Loucy (cell line): ENCODE measurements around the gene TSSC4.

Experiments
- H2AFZ ChIP-seq: fragments of 200-600 bp; sonication (generic); 2 replicates; pipeline ENCODE4 v1.6.0; 2016; ENCODE audit warnings: antibody characterized with exemption, mild to moderate bottlenecking, low read length, moderate library complexity
- H3F3A ChIP-seq: fragments of 200-600 bp; 2 replicates; pipeline ENCODE4 v1.6.0; 2016; ENCODE audit warnings: antibody characterized with exemption, low read depth, mild to moderate bottlenecking
- H3K27me3 ChIP-seq: fragments of 200-600 bp; sonication (generic); 2 replicates; pipeline ENCODE4 v1.6.1; 2014; ENCODE audit warnings: low read length, mild to moderate bottlenecking; ENCODE audit not compliant: insufficient read depth, poor library complexity, severe bottlenecking
- H3K36me3 ChIP-seq: fragments of 200-600 bp; sonication (generic); 2 replicates; pipeline ENCODE4 v1.6.1; 2016; ENCODE audit warnings: low read length; ENCODE audit not compliant: insufficient read depth
- H3K4me1 ChIP-seq: fragments of 200-600 bp; sonication (generic); 2 replicates; pipeline ENCODE4 v1.5.1; 2014; ENCODE audit warnings: low read length, mild to moderate bottlenecking; ENCODE audit not compliant: insufficient read depth, poor library complexity, severe bottlenecking
- H3K4me2 ChIP-seq: fragments of 200-600 bp; sonication (generic); 2 replicates; pipeline ENCODE4 v1.6.0; 2014; ENCODE audit warnings: antibody characterized with exemption, low read length, low read depth, mild to moderate bottlenecking; ENCODE audit not compliant: poor library complexity, severe bottlenecking
- H3K4me3 ChIP-seq: fragments of 200-600 bp; sonication (generic); 2 replicates; pipeline ENCODE4 v1.5.1; 2014; ENCODE audit warnings: low read length, mild to moderate bottlenecking, mixed read lengths; ENCODE audit not compliant: poor library complexity, severe bottlenecking
- H3K79me2 ChIP-seq: fragments of 200-600 bp; sonication (generic); 2 replicates; pipeline ENCODE4 v1.6.1; 2014; ENCODE audit warnings: low read length; ENCODE audit not compliant: insufficient read depth
- H3K9ac ChIP-seq: fragments of 200-600 bp; sonication (generic); 2 replicates; pipeline ENCODE4 v1.6.0; 2014; ENCODE audit warnings: mild to moderate bottlenecking, low read depth, low read length, moderate library complexity; ENCODE audit not compliant: poor library complexity, severe bottlenecking
- H3K9me2 ChIP-seq: fragments of 200-600 bp; sonication (generic); replicated peaks from 2 replicates; pipeline ENCODE4 v1.6.1; 2016; ENCODE audit warnings: low read depth, low read length, mixed read lengths
- H3K9me3 ChIP-seq: fragments of 200-600 bp; sonication (generic); 2 replicates; pipeline ENCODE4 v1.6.1; 2014; ENCODE audit warnings: mild to moderate bottlenecking, antibody characterized with exemption, low read length, low read depth; ENCODE audit not compliant: insufficient read depth
- H4K20me1 ChIP-seq: fragments of 200-600 bp; sonication (generic); 2 replicates; pipeline ENCODE4 v1.6.0; 2014; ENCODE audit warnings: antibody characterized with exemption, low read length, mild to moderate bottlenecking; ENCODE audit not compliant: insufficient read depth, poor library complexity, severe bottlenecking
- EZH2phosphoT487 ChIP-seq: fragments of 200-600 bp; IDR thresholded peaks from 2 replicates; pipeline ENCODE4 v1.6.1; 2018; ENCODE audit warnings: antibody characterized with exemption, mild to moderate bottlenecking, moderate library complexity, borderline replicate concordance
- TF ChIP-seq, protein P1 (sequence below): fragments of 200-600 bp; sonication (generic); conservative IDR thresholded peaks from 2 replicates; pipeline ENCODE4 v1.5.1; 2014; ENCODE audit warnings: mild to moderate bottlenecking, antibody characterized with exemption, low read length

TSSC4 gene

DNA sequence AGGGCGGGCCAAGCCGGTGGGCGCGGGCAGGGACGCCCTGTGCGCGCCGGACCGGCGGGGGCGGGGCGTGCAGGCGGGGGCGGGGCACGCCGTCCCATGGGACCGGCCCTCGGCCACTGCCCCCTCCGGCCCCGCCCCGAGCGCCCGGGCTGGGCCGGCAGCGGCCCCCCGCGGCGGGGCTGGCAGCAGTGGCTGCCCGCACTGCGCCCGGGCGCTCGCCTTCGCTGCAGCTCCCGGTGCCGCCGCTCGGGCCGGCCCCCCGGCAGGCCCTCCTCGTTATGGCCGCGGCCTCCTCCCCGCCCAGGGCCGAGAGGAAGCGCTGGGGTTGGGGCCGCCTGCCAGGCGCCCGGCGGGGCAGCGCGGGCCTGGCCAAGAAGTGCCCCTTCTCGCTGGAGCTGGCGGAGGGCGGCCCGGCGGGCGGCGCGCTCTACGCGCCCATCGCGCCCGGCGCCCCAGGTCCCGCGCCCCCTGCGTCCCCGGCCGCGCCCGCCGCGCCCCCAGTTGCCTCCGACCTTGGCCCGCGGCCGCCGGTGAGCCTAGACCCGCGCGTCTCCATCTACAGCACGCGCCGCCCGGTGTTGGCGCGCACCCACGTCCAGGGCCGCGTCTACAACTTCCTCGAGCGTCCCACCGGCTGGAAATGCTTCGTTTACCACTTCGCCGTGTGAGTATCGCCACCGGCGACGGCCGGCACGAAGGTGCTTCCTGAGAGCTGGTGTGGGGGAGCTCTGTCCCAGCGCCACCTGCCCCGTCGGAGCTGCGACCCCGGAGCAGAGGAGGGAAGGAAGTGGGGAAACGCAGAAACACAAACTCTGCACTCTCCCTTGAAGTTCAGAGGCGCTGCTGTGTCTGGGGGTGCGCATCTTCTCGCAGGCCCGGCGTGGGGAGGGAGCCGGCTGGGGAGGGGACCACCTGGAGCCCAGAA lies 44.5 kb downstream of the TSSC4 start, which contains the start of gene KCNQ1:
TSS of gene KCNQ1 (plus strand) at position 188 of the 925 bp plus-strand sequence. CDS start at position 279, 91 bp downstream.
- no peaks in the 10 kb centered on the region for H3F3A ChIP-seq
- H3K4me2 ChIP-seq, result no peak within 1 kb of the TSS
- H3K4me3 ChIP-seq, result no peak within 1 kb of the TSS
- H3K9ac ChIP-seq, result no peak within 1 kb of the TSS
- H3K79me2 ChIP-seq, result no peaks in the 10 kb centered on the region
- no peak within 1 kb of the TSS for H2AFZ ChIP-seq
- no peaks in the 10 kb centered on the region for H3K4me1 ChIP-seq
- H3K9me2 ChIP-seq, result no peaks in the 10 kb centered on the region
- TF ChIP-seq, protein P1, sequence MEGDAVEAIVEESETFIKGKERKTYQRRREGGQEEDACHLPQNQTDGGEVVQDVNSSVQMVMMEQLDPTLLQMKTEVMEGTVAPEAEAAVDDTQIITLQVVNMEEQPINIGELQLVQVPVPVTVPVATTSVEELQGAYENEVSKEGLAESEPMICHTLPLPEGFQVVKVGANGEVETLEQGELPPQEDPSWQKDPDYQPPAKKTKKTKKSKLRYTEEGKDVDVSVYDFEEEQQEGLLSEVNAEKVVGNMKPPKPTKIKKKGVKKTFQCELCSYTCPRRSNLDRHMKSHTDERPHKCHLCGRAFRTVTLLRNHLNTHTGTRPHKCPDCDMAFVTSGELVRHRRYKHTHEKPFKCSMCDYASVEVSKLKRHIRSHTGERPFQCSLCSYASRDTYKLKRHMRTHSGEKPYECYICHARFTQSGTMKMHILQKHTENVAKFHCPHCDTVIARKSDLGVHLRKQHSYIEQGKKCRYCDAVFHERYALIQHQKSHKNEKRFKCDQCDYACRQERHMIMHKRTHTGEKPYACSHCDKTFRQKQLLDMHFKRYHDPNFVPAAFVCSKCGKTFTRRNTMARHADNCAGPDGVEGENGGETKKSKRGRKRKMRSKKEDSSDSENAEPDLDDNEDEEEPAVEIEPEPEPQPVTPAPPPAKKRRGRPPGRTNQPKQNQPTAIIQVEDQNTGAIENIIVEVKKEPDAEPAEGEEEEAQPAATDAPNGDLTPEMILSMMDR, result no peak
- TF ChIP-seq EZH2phosphoT487, result no peak
- no peaks in the 10 kb centered on the region for H4K20me1 ChIP-seq
- H3K36me3 ChIP-seq, result no peaks in the 10 kb centered on the region
- H3K9me3 ChIP-seq, result no peaks in the 10 kb centered on the region
- H3K27me3 ChIP-seq, result no peaks in the 10 kb centered on the region

DNA sequence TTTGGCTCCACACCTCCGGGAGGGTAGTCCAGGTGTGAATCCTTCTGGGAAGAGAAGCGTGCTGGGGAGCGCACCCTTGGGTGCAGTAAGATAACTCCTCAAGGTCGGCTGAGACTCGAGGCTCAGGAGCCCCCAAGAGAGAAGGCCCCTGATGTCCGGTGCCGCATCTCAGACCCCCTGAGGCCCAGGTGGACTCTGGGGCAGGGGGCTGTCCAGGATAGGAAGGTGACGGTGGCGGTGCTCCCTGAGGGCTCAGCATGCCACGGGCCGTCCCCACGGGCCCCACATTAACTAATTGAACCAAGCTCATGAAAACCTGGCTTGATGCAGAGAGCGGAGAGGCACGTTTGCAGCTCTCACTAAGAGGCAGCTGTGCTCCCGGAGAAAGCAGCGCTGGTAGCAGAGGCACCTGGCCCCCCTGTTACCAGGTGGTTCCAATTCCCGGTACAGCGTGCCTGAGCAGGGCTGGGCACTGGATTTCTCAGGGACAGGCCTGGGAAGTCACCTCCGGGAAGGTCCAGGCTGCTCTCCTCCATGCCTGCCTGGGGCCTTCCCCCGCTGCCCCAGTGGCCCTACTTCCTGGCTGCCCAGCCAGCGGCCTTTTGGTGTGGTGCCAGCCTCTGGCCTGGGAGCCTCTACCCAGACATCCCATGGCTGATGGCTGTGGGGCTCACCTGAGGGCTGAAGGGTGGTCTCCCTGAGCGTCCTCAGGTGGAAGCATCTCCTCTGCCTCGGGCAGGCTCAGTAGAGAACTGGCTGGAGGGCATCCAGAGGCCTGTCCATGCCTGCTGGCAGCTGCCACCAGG lies 45.4 kb downstream of the TSSC4 start:
- Histone ChIP-seq H4K20me1 (no peaks in the 10 kb centered on the region), H3K79me2 (no peaks in the 10 kb centered on the region), H3K4me1 (no peaks in the 10 kb centered on the region), H3K9me3 (no peaks in the 10 kb centered on the region), H2AFZ (no peak overlapping the region), H3K4me3 (no peak overlapping the region), H3K9ac (no peak overlapping the region), H3K4me2 (no peak overlapping the region), H3F3A (no peaks in the 10 kb centered on the region), H3K27me3 (no peaks in the 10 kb centered on the region), H3K36me3 (no peaks in the 10 kb centered on the region), H3K9me2 (no peaks in the 10 kb centered on the region)
- no peak for TF ChIP-seq EZH2phosphoT487
- TF ChIP-seq, protein P1, result no peak

DNA sequence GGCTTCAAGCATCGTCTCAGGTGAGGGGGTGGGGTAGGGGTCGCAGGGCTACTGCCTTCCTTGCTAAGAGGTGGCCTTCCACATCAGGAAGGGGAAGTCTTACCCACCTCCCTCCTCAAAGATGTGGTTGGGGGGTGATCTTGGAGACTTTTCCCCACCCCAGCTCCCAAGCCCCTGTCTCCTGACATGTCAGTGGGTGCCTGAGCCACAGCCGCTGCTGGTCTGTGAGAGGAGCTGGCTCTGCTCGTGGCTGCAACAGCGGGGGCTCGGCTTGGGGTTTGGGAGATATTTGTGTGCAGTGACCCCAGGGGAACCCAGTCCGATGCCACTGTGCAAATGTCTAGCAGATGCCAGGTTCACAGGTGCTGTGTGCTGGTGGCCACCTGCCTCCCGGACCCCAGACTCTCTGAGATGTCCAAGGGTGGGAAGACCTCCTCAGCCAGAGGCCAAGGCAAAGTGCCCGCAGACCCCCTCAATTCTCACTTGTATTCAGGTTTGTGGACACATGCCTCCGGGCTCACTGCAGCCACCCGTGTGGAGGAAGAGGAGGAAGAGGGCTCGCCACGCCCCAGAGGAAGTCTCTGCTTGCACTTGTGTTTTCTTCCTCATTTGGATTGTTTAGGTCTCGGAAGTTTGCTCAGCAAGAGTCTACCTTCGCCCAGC lies 46.2 kb downstream of the TSSC4 start:
- no peaks in the 10 kb centered on the region for H3K36me3 ChIP-seq
- no peak overlapping the region for H3K9ac ChIP-seq
- TF ChIP-seq EZH2phosphoT487, result no peak
- TF ChIP-seq, protein P1, result no peak
- H3K9me2 ChIP-seq, result no peaks in the 10 kb centered on the region
- no peaks in the 10 kb centered on the region for H3K4me1 ChIP-seq
- no peaks in the 10 kb centered on the region for H3K79me2 ChIP-seq
- no peak overlapping the region for H2AFZ ChIP-seq
- H3K27me3 ChIP-seq, result no peaks in the 10 kb centered on the region
- H3F3A ChIP-seq, result no peaks in the 10 kb centered on the region
- H3K4me3 ChIP-seq, result no peak overlapping the region
- no peaks in the 10 kb centered on the region for H4K20me1 ChIP-seq
- H3K4me2 ChIP-seq, result no peak overlapping the region
- no peaks in the 10 kb centered on the region for H3K9me3 ChIP-seq
